GM10248 (cell line): ENCODE measurements around the gene ARL13A.
"Not testable (repeated sequence)": the region's sequence is repeated elsewhere in the genome, so short reads cannot be mapped to it uniquely, and the experiment has no call there.

Source experiments
- CTCF ChIA-PET: fragments of 300-600 bp; sonication (Branson Sonifier 250); formaldehyde crosslinking; extraction: SDS; loops from one replicate; lab custom pipeline; 2021; ENCODE audit warnings: antibody characterized with exemption; lab: Yijun Ruan, JAX
- POLR2A ChIA-PET: fragments of 350-650 bp; sonication (Branson Sonifier 250); formaldehyde crosslinking; extraction: SDS; loops from one replicate; lab custom pipeline; 2020; ENCODE audit warnings: antibody characterized with exemption; lab: Yijun Ruan, JAX
- DNase-seq: peaks from one replicate; pipeline ENCODE4 v3.0.0; 2012; ENCODE audit errors: extremely low spot score
- TF ChIP-seq, protein P1 (sequence below): IDR thresholded peaks from 2 replicates; pipeline ENCODE4 v1.5.1; 2012; ENCODE audit warnings: mild to moderate bottlenecking, low read depth; ENCODE audit errors: extremely low read depth, missing control alignments, control extremely low read depth

ARL13A gene

DNA sequence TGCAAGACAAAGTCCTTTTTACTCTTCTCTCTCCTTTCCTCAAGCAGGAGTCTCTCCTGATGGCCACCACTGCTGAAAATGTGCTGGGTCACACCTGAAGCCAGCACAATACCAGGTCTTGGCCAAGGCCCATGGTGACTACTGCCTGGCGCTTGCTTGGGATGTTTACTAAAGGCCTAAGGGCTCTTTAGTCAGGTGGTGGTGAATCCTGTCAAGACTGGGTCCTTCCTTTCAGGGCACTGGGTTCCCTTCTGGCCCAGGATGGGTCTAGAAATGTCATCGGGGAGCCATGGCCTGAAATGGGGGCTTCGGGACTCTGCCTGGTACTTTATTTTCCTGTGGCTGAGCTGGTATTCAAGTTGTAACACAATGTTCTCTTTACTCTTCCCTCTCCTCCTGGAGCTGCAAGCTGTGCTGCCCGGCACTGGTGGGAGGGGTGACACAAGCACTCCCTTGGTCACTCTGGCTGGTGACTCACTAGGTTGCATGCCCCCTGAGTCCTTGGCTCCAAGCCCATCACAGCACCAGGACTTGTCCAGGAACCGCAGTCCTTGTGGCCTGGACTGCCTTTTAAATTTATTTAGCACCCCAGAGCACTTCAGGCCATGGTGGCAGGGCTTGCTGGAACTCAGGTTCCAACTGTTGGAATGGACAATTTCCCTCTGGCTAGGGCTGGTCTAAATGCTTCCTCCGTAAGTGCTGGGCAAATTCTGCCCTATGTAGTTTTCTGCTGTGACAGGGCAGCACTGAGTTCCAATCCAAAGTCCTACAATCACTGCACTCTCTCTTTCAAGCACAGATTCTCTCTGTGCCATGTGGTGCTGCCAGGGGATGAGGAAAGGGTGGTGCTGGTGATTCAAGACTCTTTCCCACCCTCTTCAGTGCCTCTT, 11.3 kb downstream of the ARL13A start:
- no peak for DNase-seq
- TF ChIP-seq, protein P1, sequence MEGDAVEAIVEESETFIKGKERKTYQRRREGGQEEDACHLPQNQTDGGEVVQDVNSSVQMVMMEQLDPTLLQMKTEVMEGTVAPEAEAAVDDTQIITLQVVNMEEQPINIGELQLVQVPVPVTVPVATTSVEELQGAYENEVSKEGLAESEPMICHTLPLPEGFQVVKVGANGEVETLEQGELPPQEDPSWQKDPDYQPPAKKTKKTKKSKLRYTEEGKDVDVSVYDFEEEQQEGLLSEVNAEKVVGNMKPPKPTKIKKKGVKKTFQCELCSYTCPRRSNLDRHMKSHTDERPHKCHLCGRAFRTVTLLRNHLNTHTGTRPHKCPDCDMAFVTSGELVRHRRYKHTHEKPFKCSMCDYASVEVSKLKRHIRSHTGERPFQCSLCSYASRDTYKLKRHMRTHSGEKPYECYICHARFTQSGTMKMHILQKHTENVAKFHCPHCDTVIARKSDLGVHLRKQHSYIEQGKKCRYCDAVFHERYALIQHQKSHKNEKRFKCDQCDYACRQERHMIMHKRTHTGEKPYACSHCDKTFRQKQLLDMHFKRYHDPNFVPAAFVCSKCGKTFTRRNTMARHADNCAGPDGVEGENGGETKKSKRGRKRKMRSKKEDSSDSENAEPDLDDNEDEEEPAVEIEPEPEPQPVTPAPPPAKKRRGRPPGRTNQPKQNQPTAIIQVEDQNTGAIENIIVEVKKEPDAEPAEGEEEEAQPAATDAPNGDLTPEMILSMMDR: no peak
- ChIA-PET POLR2A (interaction anchor here (0.6 kb wide), 1 partner anchor 197 kb away, joined by 4 read pairs; no protein-coding TSS in a partner anchor), CTCF (no interaction called here)

DNA sequence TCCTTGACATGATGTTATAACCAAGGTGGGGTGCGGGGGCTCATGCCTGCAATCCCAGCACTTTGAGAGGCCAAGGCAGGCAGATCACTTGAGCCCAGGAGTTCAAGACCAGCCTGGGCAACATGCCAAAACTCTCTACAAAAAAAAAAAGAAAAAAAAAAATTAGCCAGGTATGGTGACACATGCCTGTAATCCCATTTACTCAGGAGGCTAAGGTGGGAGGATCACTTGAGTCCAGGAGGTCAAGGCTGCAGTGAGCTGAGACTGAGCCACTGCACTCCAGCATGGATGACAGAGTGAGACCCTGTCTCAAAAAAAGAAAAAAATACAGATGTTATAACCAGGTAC, 12.0 kb downstream of the ARL13A start:
- DNase-seq, CTCF ChIA-PET, POLR2A ChIA-PET: not testable (repeated sequence)

DNA sequence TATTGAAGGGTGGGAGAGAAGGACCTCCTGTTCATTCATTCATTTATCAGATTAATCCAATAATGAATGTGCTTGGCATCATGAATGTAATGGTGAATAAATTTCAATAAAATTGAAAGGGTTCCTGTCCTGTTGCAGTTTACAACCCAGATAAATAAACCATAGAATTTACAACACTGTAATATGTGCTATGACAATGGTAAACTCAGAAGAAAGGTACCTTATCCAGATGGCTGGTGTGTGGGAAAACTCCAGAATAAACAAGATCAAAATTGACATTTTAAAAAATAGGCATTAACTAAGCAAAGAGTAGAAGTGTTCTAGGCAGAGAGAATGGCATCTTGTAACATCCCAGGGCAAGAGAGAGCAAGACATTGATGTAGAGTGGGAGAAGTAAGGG, 15.3 kb downstream of the ARL13A start:
- ChIA-PET POLR2A (no interaction called here), CTCF (no interaction called here)
- TF ChIP-seq, protein P1: no peak
- DNase-seq: no peak

DNA sequence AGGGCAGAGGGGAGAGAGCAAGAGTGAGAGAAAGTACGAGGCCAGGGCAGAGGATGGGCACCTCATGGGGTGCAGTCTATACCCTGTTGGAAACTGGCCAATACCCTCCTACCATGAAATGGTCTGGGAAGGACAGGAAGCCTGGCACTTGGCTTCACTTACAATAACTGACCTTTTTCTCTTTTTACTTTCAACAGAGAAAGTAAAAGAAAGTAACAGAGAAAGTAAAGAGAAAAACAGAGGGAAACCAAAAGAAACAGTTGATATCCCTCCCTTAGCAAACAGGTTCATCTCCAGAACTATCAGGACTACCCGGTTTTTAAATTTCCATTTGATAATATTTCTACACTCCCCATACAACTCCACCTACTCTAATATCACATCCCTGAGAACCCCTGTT, 20.6 kb downstream of the ARL13A start:
- ChIA-PET POLR2A (no interaction called here), CTCF (no interaction called here)
- TF ChIP-seq, protein P1: no peak
- no peak for DNase-seq

DNA sequence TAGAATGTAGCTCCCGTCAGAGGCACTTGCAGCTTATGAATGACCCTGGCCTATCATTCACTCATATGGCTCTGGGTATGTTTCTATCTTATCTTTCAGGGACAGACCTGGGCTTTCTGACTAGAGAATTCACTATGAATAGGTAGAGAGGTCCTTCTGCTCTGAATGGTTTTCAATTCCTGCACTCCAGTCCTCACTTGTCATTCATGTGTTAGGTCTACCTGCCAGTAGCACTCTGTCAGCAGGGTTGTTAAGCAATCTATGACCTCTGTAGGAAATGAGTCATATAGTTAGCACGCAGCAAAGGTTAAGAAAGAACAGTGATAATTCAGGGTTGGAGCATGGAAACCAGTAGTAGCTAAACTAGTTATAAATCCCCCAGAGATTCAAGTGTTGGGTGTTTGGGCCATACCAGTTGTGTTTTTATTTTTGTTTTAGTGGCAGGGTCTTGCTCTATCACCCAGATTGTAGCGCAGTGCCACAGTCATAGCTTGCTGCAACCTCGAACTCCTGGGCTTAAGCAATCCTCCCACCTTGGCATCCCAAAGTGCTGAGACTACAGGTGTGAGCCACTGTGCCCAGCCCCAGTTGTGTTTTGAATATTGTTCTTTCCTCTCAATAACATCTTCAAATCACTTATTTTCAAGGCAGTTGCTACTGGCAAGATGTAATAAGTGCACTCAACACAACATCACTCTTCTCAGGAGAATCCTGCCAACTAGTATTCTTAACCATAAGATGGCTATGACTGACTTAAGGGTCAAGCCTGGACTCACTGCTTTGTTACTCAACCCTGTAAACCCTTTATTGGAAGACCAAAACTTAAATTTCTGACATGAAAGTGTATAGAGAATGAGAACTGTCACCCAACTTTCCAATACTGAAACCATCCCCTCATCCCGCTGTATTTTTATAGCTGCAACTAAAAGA, 25.1 kb downstream of the ARL13A start:
- CTCF ChIA-PET: no interaction called here
- DNase-seq: peak; percentile 25
- POLR2A ChIA-PET: no interaction called here
- TF ChIP-seq, protein P1: no peak

DNA sequence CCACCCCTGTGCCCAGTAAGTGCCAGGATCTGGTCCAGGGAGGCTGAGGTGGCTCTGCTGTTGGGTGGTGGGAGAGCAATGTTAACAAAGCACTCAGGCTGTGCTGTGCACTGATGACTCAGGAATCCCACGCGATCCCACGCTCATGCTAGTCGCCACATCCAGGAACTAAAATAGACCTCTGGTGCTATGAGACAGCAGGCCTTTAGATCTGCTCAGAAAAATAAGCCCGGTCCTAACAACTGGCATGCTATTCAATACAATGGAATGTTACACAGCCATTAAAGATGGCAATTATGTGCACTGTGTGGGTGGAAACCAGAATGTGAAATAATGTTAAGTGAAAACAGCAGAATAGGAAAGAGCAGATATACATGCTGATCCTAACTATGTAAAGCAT, 26.0 kb downstream of the ARL13A start:
- no peak for DNase-seq
- TF ChIP-seq, protein P1: no peak
- CTCF ChIA-PET: no interaction called here
- POLR2A ChIA-PET: no interaction called here

DNA sequence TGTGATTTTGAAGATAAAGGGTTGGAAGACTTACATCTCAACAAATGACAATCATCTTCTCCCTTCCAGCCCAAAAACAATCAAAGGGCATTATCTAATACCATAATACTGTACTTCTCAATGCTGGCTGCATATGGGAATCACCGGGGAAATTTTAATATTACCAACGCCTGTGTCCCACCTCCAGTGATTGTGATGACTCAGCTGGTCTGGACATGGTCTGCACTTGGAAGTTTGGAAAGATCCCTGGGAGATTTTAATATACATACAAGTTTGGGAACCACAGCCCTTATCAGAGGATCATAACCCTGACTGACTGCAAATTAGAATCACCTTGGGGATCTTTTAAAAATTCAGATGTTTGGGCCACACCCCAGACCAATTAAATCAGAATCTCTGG, 29.9 kb downstream of the ARL13A start:
- TF ChIP-seq, protein P1: no peak
- POLR2A ChIA-PET: no interaction called here
- DNase-seq: no peak
- CTCF ChIA-PET: interaction anchor here (1.6 kb wide), 1 partner anchor 11 kb away, joined by 4 read pairs; no protein-coding TSS in a partner anchor
